Kidney epithelial cell (primary cell): ENCODE measurements around the gene HES1. TPM values are rescaled to one million over a fixed set of nuclear protein-coding genes. Genes with fewer than 3 reads are reported as not detected.
A peak's percentile ranks its signal among the peaks of the same experiment; 100 is the strongest.

Experiments
- DNase-seq: peaks from one replicate; pipeline ENCODE4 v3.0.0-alpha.2; 2010; ENCODE audit warnings: low read depth
- H3K27me3 ChIP-seq: 2 replicates; pipeline ENCODE4 v1.6.0; 2011; ENCODE audit warnings: low read length; ENCODE audit not compliant: control insufficient read depth, insufficient read depth
- H3K36me3 ChIP-seq: 2 replicates; pipeline ENCODE4 v1.5.1; 2011; ENCODE audit warnings: low read length; ENCODE audit not compliant: control insufficient read depth, insufficient read depth
- H3K4me3 ChIP-seq: 2 replicates; pipeline ENCODE4 v1.5.1; 2011; ENCODE audit warnings: low read depth, mild to moderate bottlenecking, control low read depth, low read length
- CTCF ChIP-seq: IDR thresholded peaks from 2 replicates; pipeline ENCODE4 v1.5.1; 2011; ENCODE audit warnings: mild to moderate bottlenecking, moderate library complexity, low read length, control low read depth, inconsistent platforms; ENCODE audit not compliant: insufficient read depth, poor library complexity, severe bottlenecking
- total RNA-seq: library from RNA; depleted of rRNA; stranded (reverse); fragments of >200 nt; gene quantifications from 2 replicates; pipeline ENCODE4 v1.2.3, GENCODE V29; 2015

HES1 gene
- total RNA-seq, 1 donor from 2014 or later = 50.7 TPM

DNA sequence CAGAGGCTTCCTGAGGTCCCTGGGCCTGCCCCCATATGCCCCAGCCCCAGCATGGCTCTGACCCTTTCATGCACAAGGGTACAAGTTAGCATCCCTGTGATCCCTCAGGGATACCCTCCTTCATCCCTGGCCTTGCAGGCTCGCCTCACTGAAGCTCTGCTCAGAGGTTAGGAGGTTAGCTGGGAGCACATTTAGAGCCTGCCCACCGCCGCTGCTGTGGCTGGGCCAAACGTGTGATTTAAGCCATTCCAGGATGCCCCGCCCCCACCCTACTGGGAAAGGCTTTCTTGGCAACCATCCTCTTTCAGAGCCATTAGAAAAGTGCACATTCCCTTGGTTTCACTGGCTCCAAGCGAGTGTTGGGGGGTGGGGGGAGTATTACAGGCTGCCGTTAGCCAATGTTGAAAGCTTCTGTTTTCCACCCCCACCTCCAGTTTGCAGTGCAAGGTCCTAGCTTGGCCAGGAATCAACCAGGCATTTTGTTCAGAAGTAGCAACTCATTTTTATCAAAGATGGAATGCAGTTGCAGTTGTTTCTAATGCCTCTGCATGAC lies 6.3 kb upstream of the HES1 start:
- Histone ChIP-seq H3K36me3 (no peaks in the 10 kb centered on the region), H3K27me3 (no peaks in the 10 kb centered on the region), H3K4me3 (no peak overlapping the region)
- no peak for TF ChIP-seq CTCF
- DNase-seq = no peak

GRCh38 chr3:194130188-194130587 lies 5.8 kb upstream of the HES1 start:
- Histone ChIP-seq H3K27me3 (no peaks in the 10 kb centered on the region), H3K4me3 (no peak overlapping the region), H3K36me3 (no peaks in the 10 kb centered on the region)
- DNase-seq = no peak
- no peak for TF ChIP-seq CTCF

DNA sequence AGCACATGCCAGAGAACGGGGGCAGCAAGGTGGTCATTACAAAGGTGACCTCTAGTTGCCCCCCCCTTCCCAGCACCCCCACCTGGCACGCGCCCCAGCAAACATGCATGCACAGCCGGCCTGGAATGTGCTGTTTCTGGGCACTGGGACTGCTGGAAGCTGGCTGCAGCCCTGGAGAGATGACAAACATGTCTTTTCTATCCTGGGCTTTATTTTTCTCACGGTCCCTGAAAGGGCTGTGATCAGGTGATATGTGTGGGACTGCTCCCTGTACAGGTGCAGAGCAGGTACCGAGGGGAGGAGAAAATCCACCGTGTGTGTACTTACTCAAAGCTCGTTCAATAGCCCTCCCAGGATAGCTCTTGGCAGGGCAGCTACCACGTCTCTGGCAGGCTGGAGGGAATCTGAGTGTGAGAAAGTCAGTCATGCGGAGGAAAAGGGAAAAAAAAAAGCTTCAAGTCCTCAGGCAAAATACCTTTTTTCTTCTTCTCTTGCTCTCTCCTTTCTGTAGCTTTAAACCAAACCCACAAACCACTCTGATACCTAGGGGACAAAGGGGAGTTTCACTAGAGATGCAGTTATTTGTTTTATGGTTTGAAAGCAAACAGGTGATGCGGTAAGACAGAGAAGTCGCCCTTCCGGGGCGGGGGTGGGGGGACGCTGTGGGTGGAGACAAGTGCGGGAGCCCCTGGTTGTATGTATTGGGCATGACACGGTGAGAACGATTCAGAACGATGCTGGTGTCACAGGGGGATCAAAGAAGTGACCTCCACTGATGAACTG lies 5.0 kb upstream of the HES1 start:
- DNase-seq = no peak
- Histone ChIP-seq H3K4me3 (no peak overlapping the region), H3K27me3 (no peaks in the 10 kb centered on the region), H3K36me3 (no peaks in the 10 kb centered on the region)
- no peak for TF ChIP-seq CTCF

GRCh38 chr3:194132465-194133286 lies 3.3 kb upstream of the HES1 start:
- no peaks in the 10 kb centered on the region for H3K27me3 ChIP-seq
- no peaks in the 10 kb centered on the region for H3K36me3 ChIP-seq
- no peak overlapping the region for H3K4me3 ChIP-seq
- no peak for TF ChIP-seq CTCF
- DNase-seq = no peak

- Histone ChIP-seq H3K4me3 (peak overlapping the region; percentile 26), H3K27me3 (no peaks in the 10 kb centered on the region), H3K36me3 (peaks cover 2% of the 10 kb centered on the region)
- no peak for DNase-seq
- TF ChIP-seq CTCF = no peak
Observed at GRCh38 chr3:194133661-194134230, 2.2 kb upstream of the HES1 start.
